Small intestine (tissue), 7 donors: ENCODE results near the gene PARN. TPM values are rescaled to one million over a fixed set of nuclear protein-coding genes. Genes with fewer than 3 reads are reported as not detected.

ENCODE experiments used
- DNase-seq, 2 donors: peaks; one replicate each; pipeline versions ENCODE4 v3.0.0 to v3.0.0-alpha.2; 2013
- FAIRE-seq: peaks from 2 replicates; lab custom pipeline; 2012; peaks lifted over from hg19 to GRCh38; lab: Jason Lieb, UNC
- H3K27ac ChIP-seq, 3 donors: one replicate each; pipeline ENCODE4 v1.5.1; 2013; ENCODE audit warnings: low read length in 2 of 3, mild to moderate bottlenecking in 2 of 3, control low read depth in 1 of 3, inconsistent platforms in 1 of 3, low read depth in 1 of 3, moderate library complexity in 1 of 3
- H3K27me3 ChIP-seq, 3 donors: one replicate each; pipeline ENCODE4 v1.6.1; 2013; ENCODE audit warnings: low read length in 3 of 3, inconsistent platforms in 1 of 3; ENCODE audit not compliant: control insufficient read depth in 3 of 3, insufficient read depth in 3 of 3
- H3K36me3 ChIP-seq, 3 donors: one replicate each; pipeline ENCODE4 v1.6.1; 2013; ENCODE audit warnings: low read length in 3 of 3, inconsistent platforms in 1 of 3, low read depth in 1 of 3, mild to moderate bottlenecking in 1 of 3, moderate library complexity in 1 of 3; ENCODE audit not compliant: control insufficient read depth in 3 of 3, insufficient read depth in 2 of 3
- H3K4me1 ChIP-seq, 3 donors: one replicate each; pipeline ENCODE4 v1.6.1; 2013; ENCODE audit warnings: low read length in 2 of 3, inconsistent platforms in 1 of 3, low read depth in 1 of 3, mild to moderate bottlenecking in 1 of 3, moderate library complexity in 1 of 3; ENCODE audit not compliant: control insufficient read depth in 3 of 3, insufficient read depth in 2 of 3
- H3K4me3 ChIP-seq, 3 donors: one replicate each; pipeline ENCODE4 v1.5.1; 2013; ENCODE audit warnings: low read length in 3 of 3, control low read depth in 1 of 3, inconsistent platforms in 1 of 3, low read depth in 1 of 3, mild to moderate bottlenecking in 1 of 3, moderate library complexity in 1 of 3
- H3K9me3 ChIP-seq, 2 donors: one replicate each; pipeline ENCODE4 v1.6.1; 2013; ENCODE audit warnings: low read depth in 1 of 2, low read length in 1 of 2; ENCODE audit not compliant: control insufficient read depth in 2 of 2, insufficient read depth in 1 of 2
- WGBS, 3 donors: extraction: QIAGEN DNeasy Blood & Tissue Kit; methylation state at CpG; one replicate each; pipeline ENCODE4 v1.1.7; 2013; 5-methylcytosine and 5-hydroxymethylcytosine counted together
- polyA plus RNA-seq, 4 donors: library from polyadenylated mRNA; stranded (reverse) in 3 of 4; unstranded in 1 of 4; fragments of 200-250 nt in 3 of 4; fragments of 120-200 nt in 1 of 4; gene quantifications; one replicate each; pipeline versions ENCODE4 v1.2.1 to v1.2.3, GENCODE V29; 2013
- donor health status: healthy with polysubstance abuse.
- donor health status: control.
- donor health status: control.
- donor health status: Bipolar disorder and iron deficiency.
- donor health status: healthy.

Gene PARN
- polyA plus RNA-seq, 4 donors: 11.1 to 25.5 (median 15.8) TPM

GRCh38 chr16:14528306-14528705 is 101.8 kb downstream of the PARN start:
- Histone ChIP-seq H3K27ac (no peak overlapping the region), H3K9me3 (no peaks in the 10 kb centered on the region), H3K4me3 (no peak overlapping the region), H3K27me3 (no peaks in the 10 kb centered on the region), H3K4me1 (peaks cover 0 to 3% (median 2%) of the 10 kb centered on the region in 3 donors), H3K36me3 (peaks cover 0 to 4% (median 0%) of the 10 kb centered on the region in 3 donors)
- DNase-seq (no peak), FAIRE-seq (no peak)
- 95 to 100% (median 99%) methylated on average over 4 of the region's 4 CpGs for WGBS, 3 donors

- Histone ChIP-seq H3K27ac (no peak overlapping the region), H3K36me3 (peaks cover 0 to 4% (median 0%) of the 10 kb centered on the region in 3 donors), H3K27me3 (no peaks in the 10 kb centered on the region), H3K4me3 (no peak overlapping the region), H3K9me3 (no peaks in the 10 kb centered on the region), H3K4me1 (peaks cover 0 to 3% (median 2%) of the 10 kb centered on the region in 3 donors)
- DNase-seq (no peak), FAIRE-seq (no peak)
- 61 to 64% (median 62%) methylated on average over 5 of the region's 5 CpGs for WGBS, 3 donors
Observed at GRCh38 chr16:14527411-14528044, 102.5 kb downstream of the PARN start.

GRCh38 chr16:14525596-14525995 is 104.5 kb downstream of the PARN start:
- Histone ChIP-seq H3K27ac (no peak overlapping the region), H3K27me3 (no peaks in the 10 kb centered on the region), H3K4me3 (no peak overlapping the region), H3K4me1 (peaks cover 0 to 3% (median 2%) of the 10 kb centered on the region in 3 donors), H3K36me3 (peaks cover 0 to 6% (median 0%) of the 10 kb centered on the region in 3 donors), H3K9me3 (no peaks in the 10 kb centered on the region)
- no peak for DNase-seq
- no peak for FAIRE-seq
- WGBS, 3 donors: 97 to 98% (median 98%) methylated on average over 5 of the region's 5 CpGs

GRCh38 chr16:14524979-14525378 is 105.1 kb downstream of the PARN start:
- peaks cover 0 to 3% (median 2%) of the 10 kb centered on the region in 3 donors for H3K4me1 ChIP-seq
- no peaks in the 10 kb centered on the region for H3K9me3 ChIP-seq
- H3K27ac ChIP-seq: no peak overlapping the region
- no peak overlapping the region for H3K4me3 ChIP-seq
- DNase-seq: no peak
- peaks cover 0 to 6% (median 0%) of the 10 kb centered on the region in 3 donors for H3K36me3 ChIP-seq
- FAIRE-seq: no peak
- no peaks in the 10 kb centered on the region for H3K27me3 ChIP-seq
- 87 to 91% (median 87%) methylated on average over 3 of the region's 3 CpGs for WGBS, 3 donors

GRCh38 chr16:14523632-14524031 is 106.4 kb downstream of the PARN start:
- Histone ChIP-seq H3K27ac (no peak overlapping the region), H3K4me3 (no peak overlapping the region), H3K36me3 (peaks cover 0 to 6% (median 0%) of the 10 kb centered on the region in 3 donors), H3K27me3 (no peaks in the 10 kb centered on the region), H3K4me1 (no peaks in the 10 kb centered on the region), H3K9me3 (no peaks in the 10 kb centered on the region)
- no peak for DNase-seq
- WGBS, 3 donors: 94 to 98% (median 95%) methylated on average over 2 of the region's 2 CpGs
- no peak for FAIRE-seq

GRCh38 chr16:14522671-14523070 is 107.4 kb downstream of the PARN start:
- DNase-seq (no peak), FAIRE-seq (no peak)
- Histone ChIP-seq H3K36me3 (peaks cover 0 to 6% (median 0%) of the 10 kb centered on the region in 3 donors), H3K4me3 (no peak overlapping the region), H3K27ac (no peak overlapping the region), H3K9me3 (no peaks in the 10 kb centered on the region), H3K4me1 (no peaks in the 10 kb centered on the region), H3K27me3 (no peaks in the 10 kb centered on the region)

GRCh38 chr16:14520753-14521152 is 109.3 kb downstream of the PARN start:
- Histone ChIP-seq H3K36me3 (peaks cover 0 to 3% (median 0%) of the 10 kb centered on the region in 3 donors), H3K27ac (no peak overlapping the region), H3K4me1 (no peaks in the 10 kb centered on the region), H3K27me3 (no peaks in the 10 kb centered on the region), H3K4me3 (no peak overlapping the region), H3K9me3 (no peaks in the 10 kb centered on the region)
- no peak for DNase-seq
- WGBS, 3 donors: 84 to 98% (median 93%) methylated on average over 2 of the region's 2 CpGs
- no peak for FAIRE-seq

GRCh38 chr16:14514967-14515366 is 115.1 kb downstream of the PARN start:
- Histone ChIP-seq H3K9me3 (no peaks in the 10 kb centered on the region), H3K4me3 (no peak overlapping the region), H3K27me3 (no peaks in the 10 kb centered on the region), H3K36me3 (peaks cover 0 to 2% (median 0%) of the 10 kb centered on the region in 3 donors), H3K4me1 (peaks cover 0 to 1% (median 0%) of the 10 kb centered on the region in 3 donors), H3K27ac (no peak overlapping the region)
- no peak for FAIRE-seq
- WGBS, 3 donors: 93 to 99% (median 97%) methylated on average over 3 of the region's 3 CpGs
- no peak for DNase-seq
